WTC11 (cell line): Measurements from ENCODE around the gene ZNF652.

ENCODE experiments used
- CBFB ChIP-seq: sonication (generic); formaldehyde crosslinking; IDR thresholded peaks from 2 replicates; pipeline ENCODE4 v1.8.1; 2022; ENCODE audit warnings: mild to moderate bottlenecking, low read depth, missing genetic modification reagents
- CTCF ChIP-seq: fragments of 200-600 bp; IDR thresholded peaks from 2 replicates; pipeline ENCODE4 v1.8.0; 2022; ENCODE audit warnings: antibody characterized with exemption
- MAX ChIP-seq: sonication (generic); formaldehyde crosslinking; IDR thresholded peaks from 2 replicates; pipeline ENCODE4 v1.8.0; 2022; ENCODE audit warnings: mild to moderate bottlenecking, missing genetic modification reagents
- NR2C2 ChIP-seq: sonication (generic); formaldehyde crosslinking; IDR thresholded peaks from 2 replicates; pipeline ENCODE4 v1.8.0; 2022; ENCODE audit warnings: mild to moderate bottlenecking, missing genetic modification reagents
- PRRX2 ChIP-seq: fragments of 250-450 bp; sonication (Bioruptor Pico); IDR thresholded peaks from 2 replicates; pipeline ENCODE4 v1.8.0; 2021; ENCODE audit warnings: mild to moderate bottlenecking
- STAT6 ChIP-seq: sonication (generic); formaldehyde crosslinking; conservative IDR thresholded peaks from 2 replicates; pipeline ENCODE4 v1.8.1; 2023; ENCODE audit warnings: mild to moderate bottlenecking, low read depth, missing genetic modification reagents, moderate library complexity
- USF2 ChIP-seq: sonication (generic); formaldehyde crosslinking; IDR thresholded peaks from 2 replicates; pipeline ENCODE4 v1.8.1; 2023; ENCODE audit warnings: mild to moderate bottlenecking, missing genetic modification reagents, moderate library complexity

GRCh38 chr17:49393491-49394255 is 31.6 kb upstream of the ZNF652 start:
- TF ChIP-seq CBFB (CRISPR knock-in tag) (no peak), NR2C2 (CRISPR knock-in tag) (no peak), STAT6 (CRISPR knock-in tag) (no peak), USF2 (no peak), CTCF (no peak), PRRX2 (CRISPR knock-in tag) (no peak), MAX (CRISPR knock-in tag) (no peak)
